HepG2 (cell line): Measurements from ENCODE around the gene ADAMTS18. TPM values are rescaled to one million over a fixed set of nuclear protein-coding genes. Genes with fewer than 3 reads are reported as not detected.

Source experiments
- ATAC-seq: fragments of 200-7000 bp; cut with Tn5 transposase; 3 replicates; pipeline ENCODE4 v1.9.1; 2020; ENCODE audit warnings: mild to moderate bottlenecking, moderate library complexity
- BruUV-seq: library from RNA; stranded (reverse); fragments of 400-500 nt; replicated peaks from 2 replicates; lab custom pipeline; 2021; lab: Mats Ljungman, UMichigan
- CTCF ChIA-PET: fragments of 300-600 bp; formaldehyde crosslinking; extraction: SDS; loops from one replicate; lab custom pipeline; 2021; ENCODE audit warnings: low total read pairs, inconsistent platforms, low intra/inter-chr PET ratio; lab: Yijun Ruan, JAX
- POLR2A ChIA-PET: fragments of 350-600 bp; sonication (Branson Sonifier 250); formaldehyde crosslinking; loops from one replicate; lab custom pipeline; 2020; ENCODE audit warnings: antibody characterized with exemption, inconsistent platforms; lab: Yijun Ruan, JAX
- DNase-seq: peaks from one replicate; pipeline ENCODE4 v3.0.0-alpha.2; 2015; ENCODE audit warnings: low spot score
- FAIRE-seq: peaks from 3 replicates; lab custom pipeline; 2011; peaks lifted over from hg19 to GRCh38; lab: Jason Lieb, UNC
- H2AFZ ChIP-seq: one replicate; pipeline ENCODE4 v1.6.1; 2011; ENCODE audit warnings: low read length, inconsistent platforms
- H3K27ac ChIP-seq: fragments of 300-600 bp; 3 replicates; pipeline ENCODE4 v1.8.0; 2011; ENCODE audit warnings: mixed run types, mild to moderate bottlenecking, mixed read lengths, low read length, inconsistent platforms; ENCODE audit not compliant: insufficient read depth; ENCODE audit errors: extremely low read length
- H3K27me3 ChIP-seq, 2 experiments: fragments of 200-600 bp in 1 of 2; 2 replicates in 1 of 2; 3 replicates in 1 of 2; pipeline versions ENCODE4 v1.6.0 to v1.8.0; 2011; ENCODE audit warnings: low read length in 2 of 2, mild to moderate bottlenecking in 2 of 2, moderate library complexity in 2 of 2, inconsistent platforms in 1 of 2; ENCODE audit not compliant: insufficient read depth in 2 of 2, control insufficient read depth in 1 of 2
- H3K36me3 ChIP-seq, 2 experiments: fragments of 200-600 bp in 1 of 2; replicated peaks in 1 of 2; 2 replicates in 1 of 2; 3 replicates in 1 of 2; pipeline versions ENCODE4 v1.5.1 to v1.8.0; 2011; ENCODE audit warnings: low read length in 2 of 2, inconsistent platforms in 1 of 2; ENCODE audit not compliant: insufficient read depth in 2 of 2, control insufficient read depth in 1 of 2
- H3K4me1 ChIP-seq: 2 replicates; pipeline ENCODE4 v1.5.1; 2012; ENCODE audit warnings: low read length, inconsistent platforms; ENCODE audit not compliant: insufficient read depth
- H3K4me2 ChIP-seq: 2 replicates; pipeline ENCODE4 v1.6.0; 2011; ENCODE audit warnings: low read depth, low read length, inconsistent platforms
- H3K4me3 ChIP-seq, 3 experiments: fragments of 200-600 bp in 1 of 3; sonication (generic), shearing (Covaris generic) in 1 of 3; replicated peaks in 1 of 3; 2 replicates each; pipeline ENCODE4 v1.5.1; 2011 to 2016; ENCODE audit warnings: low read length in 3 of 3, inconsistent platforms in 2 of 3, low read depth in 2 of 3, mild to moderate bottlenecking in 2 of 3, control low read depth in 1 of 3, mixed read lengths in 1 of 3; ENCODE audit not compliant: insufficient read depth in 1 of 3
- H3K79me2 ChIP-seq: one replicate; pipeline ENCODE4 v1.6.1; 2011; ENCODE audit warnings: low read length, inconsistent platforms; ENCODE audit not compliant: insufficient read depth
- H3K9ac ChIP-seq: 2 replicates; pipeline ENCODE4 v1.6.0; 2011; ENCODE audit warnings: mild to moderate bottlenecking, low read depth, low read length, inconsistent platforms; ENCODE audit not compliant: insufficient read depth
- H3K9me3 ChIP-seq: 2 replicates; pipeline ENCODE4 v1.5.1; 2012; ENCODE audit warnings: mild to moderate bottlenecking, low read length
- H4K20me1 ChIP-seq: 2 replicates; pipeline ENCODE4 v1.6.0; 2011; ENCODE audit warnings: inconsistent platforms, mild to moderate bottlenecking, low read length, moderate library complexity; ENCODE audit not compliant: insufficient read depth
- NFIB ChIP-seq: sonication (generic); formaldehyde crosslinking; IDR thresholded peaks from 2 replicates; pipeline ENCODE4 v1.9.0; 2021; ENCODE audit warnings: missing genetic modification reagents, mild to moderate bottlenecking, borderline replicate concordance
- ZXDC ChIP-seq: sonication (generic); formaldehyde crosslinking; IDR thresholded peaks from 2 replicates; pipeline ENCODE4 v1.5.0; 2020; ENCODE audit warnings: mild to moderate bottlenecking, missing genetic modification reagents
- in situ Hi-C: cut with HindIII; loops from 2 replicates; pipeline ENCODE4 v1.10.0; 2017; ENCODE audit warnings: low pct_unique_long_range_greater_than_20kb; ENCODE audit not compliant: extremely low pct_ligation_motif_present
- intact Hi-C: fragments of 100-400 bp; cut with micrococcal nuclease; formaldehyde crosslinking; loops from one replicate; pipeline ENCODE4 v1.10.0; 2022; ENCODE audit not compliant: unreplicated experiment
- polyA plus RNA-seq, 8 experiments: library from polyadenylated mRNA; depleted of rRNA in 3 of 8; stranded (reverse) in 7 of 8; unstranded in 1 of 8; fragments of >200 nt; fragmentation: Illumina TruSeq in 4 of 8; extraction: Trizol in 4 of 8; gene quantifications; 2 replicates each; pipeline versions ENCODE4 v1.2.1 to v1.2.3, GENCODE V29; 2011 to 2016; ENCODE audit warnings: low read depth in 4 of 8, missing spikeins in 1 of 8, mixed read lengths in 1 of 8; ENCODE audit not compliant: insufficient read depth in 1 of 8
- total RNA-seq, 5 experiments: library from RNA; depleted of rRNA; stranded (reverse); fragments of >200 nt; fragmentation: Illumina TruSeq; extraction: Trizol; gene quantifications; 2 replicates each; pipeline ENCODE4 v1.2.3, GENCODE V29; 2016; ENCODE audit warnings: low read depth in 1 of 5
- TF ChIP-seq, protein P1 (sequence below): sonication (generic); formaldehyde crosslinking; IDR thresholded peaks from 2 replicates; pipeline ENCODE4 v1.9.0; 2021; ENCODE audit warnings: missing genetic modification reagents, borderline replicate concordance

ADAMTS18 gene
- total and polyA plus RNA-seq, 2 of the 13 experiments (the other 11 are each of a cell fraction or from before 2014, with no cell fraction given), result 0.01 TPM; not detected in 1

DNA sequence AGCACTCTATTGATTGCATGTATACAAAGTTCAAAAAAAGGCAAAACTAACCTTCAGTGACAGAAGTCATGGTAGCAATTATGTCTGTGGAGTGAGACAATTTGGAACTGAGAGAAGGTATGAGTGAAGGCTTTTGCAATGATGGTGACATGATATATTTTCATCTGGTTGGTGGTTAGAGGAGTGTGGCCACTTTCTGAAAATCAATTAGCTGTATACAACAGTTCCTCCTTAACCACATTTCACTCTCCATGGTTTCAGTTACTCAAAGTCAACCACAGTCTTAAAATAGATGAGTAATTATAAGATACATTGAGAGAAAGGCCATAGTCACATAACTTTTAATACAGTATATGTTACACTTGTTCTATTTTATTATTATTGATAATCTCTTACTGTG lies 26.2 kb downstream of the ADAMTS18 start:
- ATAC-seq (no peak), DNase-seq (no peak), FAIRE-seq (no peak)
- Histone ChIP-seq H3K36me3 (no peaks in the 10 kb centered on the region), H3K79me2 (no peaks in the 10 kb centered on the region), H2AFZ (no peak overlapping the region), H3K4me1 (no peaks in the 10 kb centered on the region), H3K27ac (no peak overlapping the region), H3K9ac (no peak overlapping the region), H3K9me3 (0 out of 2 replicates have a peak, but pooled peaks cover 4% of the 10 kb centered on the region), H4K20me1 (no peaks in the 10 kb centered on the region), H3K4me3 (no peak overlapping the region), H3K27me3 (no peaks in the 10 kb centered on the region), H3K4me2 (no peak overlapping the region)
- TF ChIP-seq, protein P1, sequence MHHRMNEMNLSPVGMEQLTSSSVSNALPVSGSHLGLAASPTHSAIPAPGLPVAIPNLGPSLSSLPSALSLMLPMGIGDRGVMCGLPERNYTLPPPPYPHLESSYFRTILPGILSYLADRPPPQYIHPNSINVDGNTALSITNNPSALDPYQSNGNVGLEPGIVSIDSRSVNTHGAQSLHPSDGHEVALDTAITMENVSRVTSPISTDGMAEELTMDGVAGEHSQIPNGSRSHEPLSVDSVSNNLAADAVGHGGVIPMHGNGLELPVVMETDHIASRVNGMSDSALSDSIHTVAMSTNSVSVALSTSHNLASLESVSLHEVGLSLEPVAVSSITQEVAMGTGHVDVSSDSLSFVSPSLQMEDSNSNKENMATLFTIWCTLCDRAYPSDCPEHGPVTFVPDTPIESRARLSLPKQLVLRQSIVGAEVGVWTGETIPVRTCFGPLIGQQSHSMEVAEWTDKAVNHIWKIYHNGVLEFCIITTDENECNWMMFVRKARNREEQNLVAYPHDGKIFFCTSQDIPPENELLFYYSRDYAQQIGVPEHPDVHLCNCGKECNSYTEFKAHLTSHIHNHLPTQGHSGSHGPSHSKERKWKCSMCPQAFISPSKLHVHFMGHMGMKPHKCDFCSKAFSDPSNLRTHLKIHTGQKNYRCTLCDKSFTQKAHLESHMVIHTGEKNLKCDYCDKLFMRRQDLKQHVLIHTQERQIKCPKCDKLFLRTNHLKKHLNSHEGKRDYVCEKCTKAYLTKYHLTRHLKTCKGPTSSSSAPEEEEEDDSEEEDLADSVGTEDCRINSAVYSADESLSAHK (CRISPR knock-in tag), result no peak
- no peak for TF ChIP-seq ZXDC (CRISPR knock-in tag)
- TF ChIP-seq NFIB, result no peak
- in situ Hi-C loops (no loop called here), intact Hi-C loops (no loop called here)
- ChIA-PET CTCF (no interaction called here), POLR2A (no interaction called here)
- no TSS peak for BruUV-seq
